ENCODE data around the gene CAMTA1. TPM values are rescaled to one million over a fixed set of nuclear protein-coding genes. Genes with fewer than 3 reads are reported as not detected.

The CAMTA1 gene
- total RNA-seq, 6 donors from 2014 or later: 38.8 to 74.0 (median 46.1) TPM

DNA sequence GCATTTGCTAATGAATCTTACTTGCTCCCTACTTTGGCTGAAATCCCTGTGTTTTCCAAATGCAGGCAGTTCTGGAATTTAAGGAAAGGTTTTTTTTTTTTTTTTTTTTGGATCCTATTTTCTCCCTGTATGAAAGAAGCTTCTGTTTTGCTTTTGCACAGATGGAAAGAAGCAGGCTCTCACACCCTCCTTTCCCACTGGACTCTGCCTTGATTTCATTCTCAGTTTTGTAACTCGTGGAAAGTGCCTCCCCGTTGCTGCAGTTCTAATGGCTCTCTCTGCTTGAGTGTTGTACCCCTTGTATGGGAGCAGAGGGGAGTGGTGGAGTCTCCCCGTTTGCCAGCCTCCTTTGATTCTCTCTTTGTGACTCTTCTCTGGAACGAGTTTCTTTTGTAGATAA lies 291.9 kb downstream of the CAMTA1 start:
- DNase-seq: no peak
- ATAC-seq (ENCODE audit: low FRiP score in 2 of 2): no peak
- Histone ChIP-seq H3K36me3 (no peaks in the 10 kb centered on the region), H3K4me3 (no peak overlapping the region), H3K4me1 (no peaks in the 10 kb centered on the region), H3K9me3 (peaks cover 0 to 16% (median 0%) of the 10 kb centered on the region in 4 donors), H3K27me3 (no peaks in the 10 kb centered on the region), H3K27ac (no peak overlapping the region)
- WGBS, 2 donors: 31 to 70% methylated on average over 4 of the region's 4 CpGs
- TF ChIP-seq EP300 (IDR thresholded peaks at IDR 0.05) (no peak), POLR2AphosphoS5 (IDR thresholded peaks at IDR 0.05) (no peak), POLR2A (IDR thresholded peaks at IDR 0.05) (no peak)
- TF ChIP-seq, protein P1, sequence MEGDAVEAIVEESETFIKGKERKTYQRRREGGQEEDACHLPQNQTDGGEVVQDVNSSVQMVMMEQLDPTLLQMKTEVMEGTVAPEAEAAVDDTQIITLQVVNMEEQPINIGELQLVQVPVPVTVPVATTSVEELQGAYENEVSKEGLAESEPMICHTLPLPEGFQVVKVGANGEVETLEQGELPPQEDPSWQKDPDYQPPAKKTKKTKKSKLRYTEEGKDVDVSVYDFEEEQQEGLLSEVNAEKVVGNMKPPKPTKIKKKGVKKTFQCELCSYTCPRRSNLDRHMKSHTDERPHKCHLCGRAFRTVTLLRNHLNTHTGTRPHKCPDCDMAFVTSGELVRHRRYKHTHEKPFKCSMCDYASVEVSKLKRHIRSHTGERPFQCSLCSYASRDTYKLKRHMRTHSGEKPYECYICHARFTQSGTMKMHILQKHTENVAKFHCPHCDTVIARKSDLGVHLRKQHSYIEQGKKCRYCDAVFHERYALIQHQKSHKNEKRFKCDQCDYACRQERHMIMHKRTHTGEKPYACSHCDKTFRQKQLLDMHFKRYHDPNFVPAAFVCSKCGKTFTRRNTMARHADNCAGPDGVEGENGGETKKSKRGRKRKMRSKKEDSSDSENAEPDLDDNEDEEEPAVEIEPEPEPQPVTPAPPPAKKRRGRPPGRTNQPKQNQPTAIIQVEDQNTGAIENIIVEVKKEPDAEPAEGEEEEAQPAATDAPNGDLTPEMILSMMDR (IDR thresholded peaks at IDR 0.05): no peak

DNA sequence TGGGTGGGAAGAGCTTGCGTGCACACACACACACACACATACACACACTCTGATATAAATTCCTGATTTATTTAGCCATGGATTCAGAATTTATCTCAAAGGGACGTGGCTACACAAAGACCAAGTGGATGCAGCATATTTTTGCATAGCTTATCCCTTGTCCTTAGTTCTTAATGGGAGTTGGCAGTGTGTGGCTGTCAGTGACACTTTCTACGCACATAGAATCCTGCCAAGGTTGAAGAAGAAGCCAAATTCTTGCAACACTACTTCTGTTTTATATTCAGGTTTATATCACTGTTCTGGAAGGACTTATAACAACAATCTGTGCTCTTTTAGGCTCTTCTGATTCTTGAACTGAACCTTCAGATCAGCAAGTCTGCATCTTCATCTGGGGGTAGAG lies 292.7 kb downstream of the CAMTA1 start:
- H3K27me3 ChIP-seq: no peaks in the 10 kb centered on the region
- 66% methylated on average over 3 of the region's 3 CpGs for WGBS, 2 donors
- no peak for DNase-seq
- no peaks in the 10 kb centered on the region for H3K36me3 ChIP-seq
- H3K4me1 ChIP-seq: no peaks in the 10 kb centered on the region
- H3K4me3 ChIP-seq: no peak overlapping the region
- H3K9me3 ChIP-seq: peaks cover 0 to 16% (median 0%) of the 10 kb centered on the region in 4 donors
- no peak for ATAC-seq (ENCODE audit: low FRiP score in 2 of 2)
- H3K27ac ChIP-seq: no peak overlapping the region
- TF ChIP-seq, protein P1 (IDR thresholded peaks at IDR 0.05): no peak
- TF ChIP-seq POLR2A (IDR thresholded peaks at IDR 0.05) (no peak), EP300 (IDR thresholded peaks at IDR 0.05) (no peak), POLR2AphosphoS5 (IDR thresholded peaks at IDR 0.05) (no peak)

DNA sequence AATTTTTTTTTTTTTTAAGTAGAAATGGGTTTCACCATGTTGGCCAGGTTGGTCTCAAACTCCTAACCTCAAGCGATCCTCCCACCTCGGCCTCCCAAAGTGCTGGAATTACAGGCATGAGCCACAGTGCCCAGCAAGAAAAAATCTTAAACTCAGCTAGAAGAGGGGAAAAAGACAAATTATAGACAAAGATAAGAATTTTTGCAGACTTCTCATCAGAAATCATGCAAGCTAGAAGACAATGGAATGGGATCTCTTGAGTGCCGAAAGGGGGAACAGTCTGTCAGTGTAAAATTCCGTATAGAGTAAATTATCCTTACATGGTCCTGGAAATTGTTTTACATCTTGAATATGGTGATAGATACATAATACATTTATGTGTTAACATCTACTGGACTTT lies 294.4 kb downstream of the CAMTA1 start:
- ATAC-seq (ENCODE audit: low FRiP score in 2 of 2) (no peak), DNase-seq (no peak)
- H3K27me3 ChIP-seq: no peaks in the 10 kb centered on the region
- no peaks in the 10 kb centered on the region for H3K4me1 ChIP-seq
- no peak overlapping the region for H3K4me3 ChIP-seq
- H3K9me3 ChIP-seq: peaks cover 0 to 16% (median 0%) of the 10 kb centered on the region in 4 donors
- no peak overlapping the region for H3K27ac ChIP-seq
- TF ChIP-seq POLR2AphosphoS5 (IDR thresholded peaks at IDR 0.05): no peak
- TF ChIP-seq EP300 (IDR thresholded peaks at IDR 0.05): no peak
- no peak for TF ChIP-seq POLR2A (IDR thresholded peaks at IDR 0.05)
- TF ChIP-seq, protein P1 (IDR thresholded peaks at IDR 0.05): no peak
- H3K36me3 ChIP-seq: no peaks in the 10 kb centered on the region
- 92 to 93% methylated on average over 4 of the region's 4 CpGs for WGBS, 2 donors

DNA sequence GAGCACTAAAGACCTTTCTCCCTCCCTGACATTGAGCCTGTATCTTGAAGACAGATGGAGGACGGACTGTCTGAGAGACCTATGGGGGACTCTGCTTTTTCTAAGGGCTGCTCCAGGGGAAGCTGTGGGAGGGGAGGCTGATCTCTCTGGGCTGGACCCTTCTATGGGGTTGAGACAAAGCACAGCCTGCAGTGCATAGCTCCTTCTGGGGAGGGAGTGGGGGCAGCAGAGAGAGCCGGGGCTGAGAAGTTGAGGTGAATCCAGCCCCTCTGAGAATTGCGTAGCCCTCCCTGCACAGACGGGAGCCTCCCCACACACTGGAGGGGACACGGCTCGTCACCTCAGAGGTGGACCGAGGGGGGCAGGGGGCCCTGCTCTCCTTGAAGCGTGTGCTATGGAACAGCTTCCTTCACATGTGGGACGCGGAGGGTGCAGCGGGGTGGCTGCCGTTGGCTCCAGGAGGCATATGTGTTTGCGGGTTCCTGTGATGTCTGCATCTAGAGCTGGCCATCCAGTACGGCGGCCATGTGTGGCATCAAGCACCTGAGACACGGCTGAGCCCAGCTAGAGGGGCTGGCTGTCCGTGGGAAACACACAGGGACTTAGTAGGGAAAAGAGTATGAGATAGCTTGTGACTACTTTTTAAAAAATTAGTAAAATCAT lies 299.1 kb downstream of the CAMTA1 start:
- H3K36me3 ChIP-seq: no peaks in the 10 kb centered on the region
- H3K4me3 ChIP-seq: no peak overlapping the region
- ATAC-seq (ENCODE audit: low FRiP score in 2 of 2) (no peak), DNase-seq (no peak)
- 60 to 66% methylated on average over 17 of the region's 17 CpGs for WGBS, 2 donors
- H3K9me3 ChIP-seq: peaks cover 0 to 12% (median 0%) of the 10 kb centered on the region in 4 donors
- no peak for TF ChIP-seq POLR2AphosphoS5 (IDR thresholded peaks at IDR 0.05)
- TF ChIP-seq EP300 (IDR thresholded peaks at IDR 0.05): no peak
- TF ChIP-seq, protein P1 (IDR thresholded peaks at IDR 0.05): no peak
- TF ChIP-seq POLR2A (IDR thresholded peaks at IDR 0.05): no peak
- H3K4me1 ChIP-seq: no peaks in the 10 kb centered on the region
- H3K27ac ChIP-seq: no peak overlapping the region
- H3K27me3 ChIP-seq: no peaks in the 10 kb centered on the region

DNA sequence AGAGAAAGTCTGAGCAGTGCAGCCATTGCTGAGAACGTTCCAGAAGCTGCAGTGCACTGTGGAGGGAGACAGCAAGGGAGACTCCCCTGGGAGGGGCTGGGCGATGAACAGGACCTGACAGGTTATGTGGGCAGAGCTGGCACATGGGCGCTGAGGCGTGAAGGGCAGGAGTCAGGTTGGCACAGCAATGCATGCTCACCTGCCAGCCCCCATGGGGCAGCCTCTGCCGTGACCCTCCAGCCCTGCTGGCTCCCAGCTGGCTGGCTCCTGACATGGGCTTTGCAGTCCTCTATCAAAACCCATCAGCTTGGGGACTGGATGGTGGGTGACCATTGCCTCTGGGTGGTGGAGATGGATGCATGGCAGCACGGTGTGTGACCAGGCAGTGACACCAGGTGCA lies 300.3 kb downstream of the CAMTA1 start:
- WGBS, 2 donors: 77% methylated on average over 6 of the region's 6 CpGs; no CpG with 5 or more reads in 1 of the 2 donors
- TF ChIP-seq, protein P1 (IDR thresholded peaks at IDR 0.05): no peak
- no peak for TF ChIP-seq EP300 (IDR thresholded peaks at IDR 0.05)
- TF ChIP-seq POLR2A (IDR thresholded peaks at IDR 0.05): no peak
- TF ChIP-seq POLR2AphosphoS5 (IDR thresholded peaks at IDR 0.05): no peak
- H3K27ac ChIP-seq: no peak overlapping the region
- DNase-seq: no peak
- H3K9me3 ChIP-seq: peaks cover 0 to 1% (median 0%) of the 10 kb centered on the region in 4 donors
- H3K4me1 ChIP-seq: no peaks in the 10 kb centered on the region
- H3K4me3 ChIP-seq: no peak overlapping the region
- ATAC-seq (ENCODE audit: low FRiP score in 2 of 2): no peak
- H3K36me3 ChIP-seq: no peaks in the 10 kb centered on the region
- H3K27me3 ChIP-seq: no peaks in the 10 kb centered on the region

Data from upper lobe of left lung (tissue), 6 donors.